ENCODE measurements around the gene CCDC110. TPM values are rescaled to one million over a fixed set of nuclear protein-coding genes. Genes with fewer than 3 reads are reported as not detected.

Gene CCDC110
- total RNA-seq, 1 experiment from 2014 or later: 2.1 TPM

GRCh38 chr4:185425647-185426352, 45.7 kb downstream of the CCDC110 start, which contains the start of gene UFSP2:
Gene UFSP2, minus strand, starts transcription at chr4:185425964. Its CDS starts 96 bp downstream, at chr4:185425868.
- ChIA-PET POLR2A (interaction anchor here (1.1 kb wide), 1 partner anchor 29 kb away, joined by 3 read pairs; the partner anchor contains the start of gene ANKRD37), CTCF (interaction anchor here (1.0 to 2.3 kb wide), 5 partner anchors 30 to 612 kb away, joined by 3 to 11 read pairs (median 4); partner anchors contain the start of genes ANKRD37 and LRP2BP)
- H3K27me3 Mint-ChIP-seq (ENCODE audit: low read depth): no peaks in the 10 kb centered on the region
- peak; percentile 90 for ATAC-seq
- peaks cover 7% of the 10 kb centered on the region; the same call in 1 of the 2 replicates for H3K36me3 Mint-ChIP-seq
- peaks cover 10% of the 10 kb centered on the region for H3K4me1 Mint-ChIP-seq
- peak within 1 kb of the TSS; percentile 90 for H3K4me3 Mint-ChIP-seq
- H3K27ac Mint-ChIP-seq: peak within 1 kb of the TSS; percentile 99
- H3K9me3 Mint-ChIP-seq: no peaks in the 10 kb centered on the region
- DNase-seq (ENCODE audit: low spot score): peak; percentile 81
- TF ChIP-seq ELF4 (CRISPR knock-in tag; IDR thresholded peaks at IDR 0.05; ENCODE audit: low read depth): no peak
- TF ChIP-seq ATF6 (CRISPR knock-in tag; IDR thresholded peaks at IDR 0.05): no peak
- TF ChIP-seq ATF1 (CRISPR knock-in tag; IDR thresholded peaks at IDR 0.05): no peak
- no peak for TF ChIP-seq CDX4 (CRISPR knock-in tag; IDR thresholded peaks at IDR 0.05; ENCODE audit: borderline replicate concordance)
- no peak for TF ChIP-seq ATF2 (CRISPR knock-in tag; IDR thresholded peaks at IDR 0.05; ENCODE audit: borderline replicate concordance, low read depth)
- TF ChIP-seq ZBTB21 (CRISPR knock-in tag; IDR thresholded peaks at IDR 0.05; ENCODE audit: borderline replicate concordance): no peak
- TF ChIP-seq KAT7 (CRISPR knock-in tag; IDR thresholded peaks at IDR 0.05; ENCODE audit: borderline replicate concordance): no peak
- peak; percentile 58; the same call in 1 of the 2 replicates for TF ChIP-seq ZNF416 (CRISPR knock-in tag; IDR thresholded peaks at IDR 0.05)
- no peak for TF ChIP-seq AFF4 (CRISPR knock-in tag; IDR thresholded peaks at IDR 0.05; ENCODE audit: borderline replicate concordance)
- TF ChIP-seq ZNF512 (CRISPR knock-in tag; IDR thresholded peaks at IDR 0.05; ENCODE audit: borderline replicate concordance): no peak
- TF ChIP-seq ZNF532 (CRISPR knock-in tag; IDR thresholded peaks at IDR 0.05; ENCODE audit: borderline replicate concordance): no peak
- no peak for TF ChIP-seq FOXP4 (CRISPR knock-in tag; IDR thresholded peaks at IDR 0.05)
- no peak for TF ChIP-seq USF2 (CRISPR knock-in tag; IDR thresholded peaks at IDR 0.05)
- TF ChIP-seq SMAD4 (CRISPR knock-in tag; IDR thresholded peaks at IDR 0.05): no peak
- no peak for TF ChIP-seq ZNF219 (CRISPR knock-in tag; IDR thresholded peaks at IDR 0.05; ENCODE audit: borderline replicate concordance)
- no peak for TF ChIP-seq ZNF671 (CRISPR knock-in tag; IDR thresholded peaks at IDR 0.05)
- TF ChIP-seq FOXK1 (CRISPR knock-in tag; IDR thresholded peaks at IDR 0.05): peak; percentile 91
- no peak for TF ChIP-seq NR1H2 (CRISPR knock-in tag; IDR thresholded peaks at IDR 0.05)
- no peak for TF ChIP-seq ZNF121 (CRISPR knock-in tag; IDR thresholded peaks at IDR 0.05)
